ENCODE measurements around the gene TGFA.

The TGFA gene

GRCh38 chr2:70553584-70554337 is at the start of gene TGFA:
TGFA (minus strand) TSS chr2:70553826; CDS start chr2:70553767, 59 bp downstream.
- DNase-seq: peak in 52 of 58 donors; percentile 30 to 94 (median 74)

- DNase-seq: no peak
Measured at GRCh38 chr2:70603066-70603465, 49.4 kb upstream of the TGFA start.

- DNase-seq: no peak
Measured at GRCh38 chr2:70598197-70598596, 44.6 kb upstream of the TGFA start.

- no peak for DNase-seq
Measured at GRCh38 chr2:70596739-70597138, 43.1 kb upstream of the TGFA start.

- no peak for DNase-seq
Measured at GRCh38 chr2:70596293-70596692, 42.7 kb upstream of the TGFA start.

- DNase-seq: no peak
Measured at GRCh38 chr2:70583091-70583490, 29.5 kb upstream of the TGFA start.

GRCh38 chr2:70580352-70580751 is 26.7 kb upstream of the TGFA start:
- DNase-seq: no peak

GRCh38 chr2:70574618-70575017 is 21.0 kb upstream of the TGFA start:
- no peak for DNase-seq

GRCh38 chr2:70574109-70574508 is 20.5 kb upstream of the TGFA start:
- no peak for DNase-seq

- DNase-seq: no peak
Measured at GRCh38 chr2:70570041-70570661, 16.5 kb upstream of the TGFA start.

GRCh38 chr2:70569559-70569958 is 15.9 kb upstream of the TGFA start:
- DNase-seq: no peak

- no peak for DNase-seq
Measured at GRCh38 chr2:70566906-70567305, 13.3 kb upstream of the TGFA start.

GRCh38 chr2:70566464-70566863 is 12.8 kb upstream of the TGFA start:
- DNase-seq: no peak

GRCh38 chr2:70565039-70565731 is 11.6 kb upstream of the TGFA start:
- DNase-seq: peak in 47 of 58 donors; percentile 6 to 90 (median 66)

- no peak for DNase-seq
Measured at GRCh38 chr2:70561893-70562292, 8.3 kb upstream of the TGFA start.

- no peak for DNase-seq
Measured at GRCh38 chr2:70560442-70560841, 6.8 kb upstream of the TGFA start.

GRCh38 chr2:70560040-70560439 is 6.4 kb upstream of the TGFA start:
- no peak for DNase-seq

GRCh38 chr2:70558195-70558808 is 4.7 kb upstream of the TGFA start:
- no peak for DNase-seq

GRCh38 chr2:70557171-70557838 is 3.7 kb upstream of the TGFA start:
- peak in 26 of 58 donors; percentile 8 to 74 (median 28) for DNase-seq

GRCh38 chr2:70556608-70557007 is 3.0 kb upstream of the TGFA start:
- DNase-seq: no peak

GRCh38 chr2:70554338-70554892 is 789 bp upstream of the TGFA start:
- DNase-seq: no peak
